Measurements from ENCODE around the gene KCNH8.
A peak's percentile ranks its signal among the peaks of the same experiment; 100 is the strongest.

Gene KCNH8

GRCh38 chr3:19148768-19149091 is 420 bp downstream of the KCNH8 start:
- no peak for TF ChIP-seq CTCF (IDR thresholded peaks at IDR 0.05; ENCODE audit: insufficient read depth, low read depth, low read length, missing control alignments)
- no peak overlapping the region for H3K4me3 ChIP-seq (ENCODE audit: low read length)
- no peak for DNase-seq (ENCODE audit: low read depth)

- peak; percentile 52 for DNase-seq (ENCODE audit: low read depth)
- H3K4me3 ChIP-seq (ENCODE audit: low read length): no peak overlapping the region
- TF ChIP-seq CTCF (IDR thresholded peaks at IDR 0.05; ENCODE audit: insufficient read depth, low read depth, low read length, missing control alignments): no peak
Measured at GRCh38 chr3:19149368-19149767, 1.1 kb downstream of the KCNH8 start.

- no peak for TF ChIP-seq CTCF (IDR thresholded peaks at IDR 0.05; ENCODE audit: insufficient read depth, low read depth, low read length, missing control alignments)
- H3K4me3 ChIP-seq (ENCODE audit: low read length): no peak overlapping the region
- no peak for DNase-seq (ENCODE audit: low read depth)
Measured at GRCh38 chr3:19151171-19151570, 2.9 kb downstream of the KCNH8 start.

- no peak for TF ChIP-seq CTCF (IDR thresholded peaks at IDR 0.05; ENCODE audit: insufficient read depth, low read depth, low read length, missing control alignments)
- DNase-seq (ENCODE audit: low read depth): no peak
- no peak overlapping the region for H3K4me3 ChIP-seq (ENCODE audit: low read length)
Measured at GRCh38 chr3:19154693-19155250, 6.5 kb downstream of the KCNH8 start.

GRCh38 chr3:19155375-19155774 is 7.1 kb downstream of the KCNH8 start:
- no peak overlapping the region for H3K4me3 ChIP-seq (ENCODE audit: low read length)
- DNase-seq (ENCODE audit: low read depth): no peak
- no peak for TF ChIP-seq CTCF (IDR thresholded peaks at IDR 0.05; ENCODE audit: insufficient read depth, low read depth, low read length, missing control alignments)

- DNase-seq (ENCODE audit: low read depth): no peak
- no peak overlapping the region for H3K4me3 ChIP-seq (ENCODE audit: low read length)
- TF ChIP-seq CTCF (IDR thresholded peaks at IDR 0.05; ENCODE audit: insufficient read depth, low read depth, low read length, missing control alignments): no peak
Measured at GRCh38 chr3:19159966-19160635, 11.8 kb downstream of the KCNH8 start.

- DNase-seq (ENCODE audit: low read depth): no peak
- no peak for TF ChIP-seq CTCF (IDR thresholded peaks at IDR 0.05; ENCODE audit: insufficient read depth, low read depth, low read length, missing control alignments)
- no peak overlapping the region for H3K4me3 ChIP-seq (ENCODE audit: low read length)
Measured at GRCh38 chr3:19165654-19166053, 17.3 kb downstream of the KCNH8 start.
